Neural cell (in vitro differentiated cells): Measurements from ENCODE around the gene EIF4H. TPM values are rescaled to one million over a fixed set of nuclear protein-coding genes. Genes with fewer than 3 reads are reported as not detected.

Experiments
- H2AFZ ChIP-seq: fragments of 200-600, 300-800 bp; sonication (generic), shearing (Covaris generic); 2 replicates; pipeline ENCODE4 v1.6.0; 2014; ENCODE audit warnings: low read depth, mild to moderate bottlenecking, antibody characterized with exemption, low read length, moderate library complexity
- H3F3A ChIP-seq: fragments of 200-600 bp; shearing (Covaris generic); 2 replicates; pipeline ENCODE4 v1.6.1; 2016; ENCODE audit warnings: mild to moderate bottlenecking, moderate library complexity, mixed read lengths, antibody characterized with exemption, low read length; ENCODE audit not compliant: insufficient read depth, poor library complexity, severe bottlenecking
- H3K27ac ChIP-seq: fragments of 200-600, 300-800 bp; sonication (generic), shearing (Covaris generic); 2 replicates; pipeline ENCODE4 v1.5.1; 2014; ENCODE audit warnings: mild to moderate bottlenecking, low read length, moderate library complexity
- H3K27me3 ChIP-seq: fragments of 300-800, 200-600 bp; sonication (generic), shearing (Covaris generic); 2 replicates; pipeline ENCODE4 v1.6.0; 2014; ENCODE audit warnings: mild to moderate bottlenecking, low read depth, low read length, moderate library complexity; ENCODE audit not compliant: insufficient read depth
- H3K36me3 ChIP-seq: fragments of 300-800, 200-600 bp; sonication (generic), shearing (Covaris generic); 2 replicates; pipeline ENCODE4 v1.5.1; 2014; ENCODE audit warnings: mild to moderate bottlenecking, antibody characterized with exemption, low read length, moderate library complexity; ENCODE audit not compliant: insufficient read depth
- H3K4me2 ChIP-seq: fragments of 300-800, 200-600 bp; sonication (generic), shearing (Covaris generic); 2 replicates; pipeline ENCODE4 v1.6.0; 2014; ENCODE audit warnings: mild to moderate bottlenecking, low read length
- H3K4me3 ChIP-seq: fragments of 300-800, 200-600 bp; sonication (generic), shearing (Covaris generic); 2 replicates; pipeline ENCODE4 v1.5.1; 2014; ENCODE audit warnings: mild to moderate bottlenecking, low read length, moderate library complexity
- H3K79me2 ChIP-seq: fragments of 200-600 bp; shearing (Covaris generic); replicated peaks from 2 replicates; pipeline ENCODE4 v1.6.0; 2014; ENCODE audit warnings: mild to moderate bottlenecking, low read length, moderate library complexity; ENCODE audit not compliant: insufficient read depth
- H3K9ac ChIP-seq: fragments of 300-800, 200-600 bp; sonication (generic), shearing (Covaris generic); 2 replicates; pipeline ENCODE4 v1.6.1; 2016; ENCODE audit warnings: mild to moderate bottlenecking, low read length, mixed read lengths
- H3K9me2 ChIP-seq: fragments of 200-600 bp; shearing (Covaris generic); 2 replicates; pipeline ENCODE4 v1.6.1; 2016; ENCODE audit warnings: mild to moderate bottlenecking, low read length, mixed read lengths; ENCODE audit not compliant: insufficient read depth
- H3K9me3 ChIP-seq: fragments of 200-600, 300-800 bp; sonication (generic), shearing (Covaris generic); 2 replicates; pipeline ENCODE4 v1.6.1; 2016; ENCODE audit warnings: mild to moderate bottlenecking, mixed run types, low read length, moderate library complexity, mixed read lengths
- H4K20me1 ChIP-seq: fragments of 200-600 bp; shearing (Covaris generic); 2 replicates; pipeline ENCODE4 v1.6.1; 2016; ENCODE audit warnings: mild to moderate bottlenecking, mixed run types; ENCODE audit not compliant: insufficient read depth
- CTCF ChIP-seq: fragments of 450-650 bp; IDR thresholded peaks from 2 replicates; pipeline ENCODE4 v1.5.1; 2014; ENCODE audit warnings: antibody characterized with exemption, mild to moderate bottlenecking, moderate library complexity; ENCODE audit not compliant: poor library complexity, severe bottlenecking
- EP300 ChIP-seq: fragments of 450-650 bp; conservative IDR thresholded peaks from 2 replicates; pipeline ENCODE4 v1.6.1; 2014; ENCODE audit warnings: antibody characterized with exemption, mild to moderate bottlenecking, moderate library complexity; ENCODE audit not compliant: poor library complexity, severe bottlenecking
- EZH2 ChIP-seq: fragments of 200-600, 300-800 bp; shearing (Covaris generic), sonication (generic); IDR thresholded peaks from 2 replicates; pipeline ENCODE4 v1.6.1; 2014; ENCODE audit warnings: antibody characterized with exemption, low read length, borderline replicate concordance, mild to moderate bottlenecking; ENCODE audit not compliant: insufficient read depth, poor library complexity, severe bottlenecking
- MXI1 ChIP-seq: fragments of 450-650 bp; conservative IDR thresholded peaks from 2 replicates; pipeline ENCODE4 v1.6.1; 2014; ENCODE audit warnings: antibody characterized with exemption, mild to moderate bottlenecking; ENCODE audit not compliant: poor library complexity, severe bottlenecking
- POLR2AphosphoS5 ChIP-seq: IDR thresholded peaks from 2 replicates; pipeline ENCODE4 v1.6.1; 2012
- RAD21 ChIP-seq: fragments of 450-650 bp; conservative IDR thresholded peaks from 2 replicates; pipeline ENCODE4 v1.6.1; 2014; ENCODE audit warnings: antibody characterized with exemption, mild to moderate bottlenecking, moderate library complexity
- SMC3 ChIP-seq: fragments of 450-650 bp; conservative IDR thresholded peaks from 2 replicates; pipeline ENCODE4 v1.6.1; 2014; ENCODE audit warnings: antibody characterized with exemption, mild to moderate bottlenecking, moderate library complexity; ENCODE audit not compliant: poor library complexity
- TAF1 ChIP-seq: IDR thresholded peaks from 2 replicates; pipeline ENCODE4 v1.6.1; 2012; ENCODE audit warnings: low read depth
- polyA plus RNA-seq: library from polyadenylated mRNA; depleted of rRNA; stranded (reverse); fragments of >200 nt; gene quantifications from 2 replicates; pipeline ENCODE4 v1.2.3, GENCODE V29; 2014
- TF ChIP-seq, protein P1 (sequence below): IDR thresholded peaks from 2 replicates; pipeline ENCODE4 v1.6.1; 2012; ENCODE audit warnings: borderline replicate concordance

The EIF4H gene
- polyA plus RNA-seq, 1 donor from 2014 or later: 170 TPM

DNA sequence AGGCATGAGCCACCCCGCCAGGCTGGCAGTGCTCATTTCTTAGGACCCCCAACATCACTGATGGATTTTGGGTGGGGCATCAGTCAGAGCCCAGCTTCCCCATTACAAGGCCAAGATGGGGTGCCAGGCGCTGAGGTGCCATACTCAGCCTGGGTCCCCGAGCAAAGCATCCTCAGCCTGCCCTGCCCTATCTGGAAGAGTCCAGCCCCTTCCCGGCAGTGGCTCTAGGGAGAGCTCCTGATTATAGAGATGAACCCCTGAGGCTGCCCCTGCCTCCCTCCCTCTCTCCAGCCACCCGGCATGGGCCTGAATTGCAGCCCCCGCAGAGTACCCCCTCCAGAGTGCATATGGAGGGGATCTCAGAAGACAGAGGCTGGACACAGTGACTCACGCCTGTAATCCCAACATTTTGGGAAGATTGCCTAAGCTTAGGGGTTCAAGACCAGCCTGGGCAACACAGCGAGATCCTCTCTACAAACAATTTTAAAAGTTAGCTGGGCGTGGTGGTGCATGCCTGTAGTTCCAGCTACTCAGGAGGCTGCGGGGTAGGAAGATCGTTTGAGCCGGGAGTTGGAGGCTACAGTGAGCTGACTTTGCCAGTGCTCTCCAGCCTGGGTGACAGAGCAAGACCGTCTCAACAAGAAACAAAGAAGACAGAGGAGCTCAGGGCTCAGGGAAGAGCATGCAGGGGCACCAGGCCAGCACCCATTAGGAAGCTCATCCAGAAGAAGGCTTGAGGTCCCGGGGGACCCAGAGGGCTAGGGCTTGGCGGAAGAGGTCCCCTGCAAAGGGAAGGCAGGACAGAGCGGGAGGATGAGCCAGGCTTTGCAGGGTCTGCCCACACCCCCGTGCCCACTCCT, 48.9 kb downstream of the EIF4H start:
- Histone ChIP-seq H3K4me2 (no peak overlapping the region), H3K9me2 (no peaks in the 10 kb centered on the region), H3F3A (no peaks in the 10 kb centered on the region), H3K27ac (no peak overlapping the region), H3K9me3 (no peaks in the 10 kb centered on the region), H3K79me2 (no peaks in the 10 kb centered on the region), H3K9ac (no peak overlapping the region), H4K20me1 (no peaks in the 10 kb centered on the region), H3K27me3 (no peaks in the 10 kb centered on the region), H2AFZ (no peak overlapping the region), H3K4me3 (no peak overlapping the region), H3K36me3 (no peaks in the 10 kb centered on the region)
- TF ChIP-seq, protein P1, sequence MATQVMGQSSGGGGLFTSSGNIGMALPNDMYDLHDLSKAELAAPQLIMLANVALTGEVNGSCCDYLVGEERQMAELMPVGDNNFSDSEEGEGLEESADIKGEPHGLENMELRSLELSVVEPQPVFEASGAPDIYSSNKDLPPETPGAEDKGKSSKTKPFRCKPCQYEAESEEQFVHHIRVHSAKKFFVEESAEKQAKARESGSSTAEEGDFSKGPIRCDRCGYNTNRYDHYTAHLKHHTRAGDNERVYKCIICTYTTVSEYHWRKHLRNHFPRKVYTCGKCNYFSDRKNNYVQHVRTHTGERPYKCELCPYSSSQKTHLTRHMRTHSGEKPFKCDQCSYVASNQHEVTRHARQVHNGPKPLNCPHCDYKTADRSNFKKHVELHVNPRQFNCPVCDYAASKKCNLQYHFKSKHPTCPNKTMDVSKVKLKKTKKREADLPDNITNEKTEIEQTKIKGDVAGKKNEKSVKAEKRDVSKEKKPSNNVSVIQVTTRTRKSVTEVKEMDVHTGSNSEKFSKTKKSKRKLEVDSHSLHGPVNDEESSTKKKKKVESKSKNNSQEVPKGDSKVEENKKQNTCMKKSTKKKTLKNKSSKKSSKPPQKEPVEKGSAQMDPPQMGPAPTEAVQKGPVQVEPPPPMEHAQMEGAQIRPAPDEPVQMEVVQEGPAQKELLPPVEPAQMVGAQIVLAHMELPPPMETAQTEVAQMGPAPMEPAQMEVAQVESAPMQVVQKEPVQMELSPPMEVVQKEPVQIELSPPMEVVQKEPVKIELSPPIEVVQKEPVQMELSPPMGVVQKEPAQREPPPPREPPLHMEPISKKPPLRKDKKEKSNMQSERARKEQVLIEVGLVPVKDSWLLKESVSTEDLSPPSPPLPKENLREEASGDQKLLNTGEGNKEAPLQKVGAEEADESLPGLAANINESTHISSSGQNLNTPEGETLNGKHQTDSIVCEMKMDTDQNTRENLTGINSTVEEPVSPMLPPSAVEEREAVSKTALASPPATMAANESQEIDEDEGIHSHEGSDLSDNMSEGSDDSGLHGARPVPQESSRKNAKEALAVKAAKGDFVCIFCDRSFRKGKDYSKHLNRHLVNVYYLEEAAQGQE: no peak
- no peak for TF ChIP-seq MXI1
- no peak for TF ChIP-seq SMC3
- TF ChIP-seq POLR2AphosphoS5: no peak
- TF ChIP-seq TAF1: no peak
- no peak for TF ChIP-seq RAD21
- no peak for TF ChIP-seq EZH2
- no peak for TF ChIP-seq EP300
- no peak for TF ChIP-seq CTCF

- Histone ChIP-seq H3K27me3 (no peaks in the 10 kb centered on the region), H2AFZ (no peak overlapping the region), H4K20me1 (no peaks in the 10 kb centered on the region), H3F3A (no peaks in the 10 kb centered on the region), H3K27ac (no peak overlapping the region), H3K36me3 (no peaks in the 10 kb centered on the region), H3K79me2 (no peaks in the 10 kb centered on the region), H3K9me2 (no peaks in the 10 kb centered on the region), H3K4me3 (no peak overlapping the region), H3K9me3 (no peaks in the 10 kb centered on the region), H3K9ac (no peak overlapping the region), H3K4me2 (no peak overlapping the region)
- TF ChIP-seq CTCF: no peak
- TF ChIP-seq MXI1: no peak
- no peak for TF ChIP-seq EP300
- no peak for TF ChIP-seq TAF1
- no peak for TF ChIP-seq POLR2AphosphoS5
- no peak for TF ChIP-seq SMC3
- TF ChIP-seq, protein P1: no peak
- TF ChIP-seq RAD21: no peak
- no peak for TF ChIP-seq EZH2
Observed at GRCh38 chr7:74223711-74224510, 49.8 kb downstream of the EIF4H start.
